Ureter (tissue), 1 donor: ENCODE data around the gene KLHDC4. TPM values are rescaled to one million over a fixed set of nuclear protein-coding genes. Genes with fewer than 3 reads are reported as not detected.
"Not testable (repeated sequence)": the region's sequence is repeated elsewhere in the genome, so short reads cannot be mapped to it uniquely, and the experiment has no call there.

Experiments used
- DNase-seq: peaks from one replicate; pipeline ENCODE4 v3.0.0-alpha.2; 2020; ENCODE audit warnings: low spot score
- total RNA-seq: library from RNA; stranded (reverse); gene quantifications from one replicate; pipeline ENCODE4 v1.2.4, GENCODE V29; 2023
- donor health status: DM: yes; HTN: yes; CAD: no.

Gene KLHDC4
- 63.2 TPM for total RNA-seq

DNA sequence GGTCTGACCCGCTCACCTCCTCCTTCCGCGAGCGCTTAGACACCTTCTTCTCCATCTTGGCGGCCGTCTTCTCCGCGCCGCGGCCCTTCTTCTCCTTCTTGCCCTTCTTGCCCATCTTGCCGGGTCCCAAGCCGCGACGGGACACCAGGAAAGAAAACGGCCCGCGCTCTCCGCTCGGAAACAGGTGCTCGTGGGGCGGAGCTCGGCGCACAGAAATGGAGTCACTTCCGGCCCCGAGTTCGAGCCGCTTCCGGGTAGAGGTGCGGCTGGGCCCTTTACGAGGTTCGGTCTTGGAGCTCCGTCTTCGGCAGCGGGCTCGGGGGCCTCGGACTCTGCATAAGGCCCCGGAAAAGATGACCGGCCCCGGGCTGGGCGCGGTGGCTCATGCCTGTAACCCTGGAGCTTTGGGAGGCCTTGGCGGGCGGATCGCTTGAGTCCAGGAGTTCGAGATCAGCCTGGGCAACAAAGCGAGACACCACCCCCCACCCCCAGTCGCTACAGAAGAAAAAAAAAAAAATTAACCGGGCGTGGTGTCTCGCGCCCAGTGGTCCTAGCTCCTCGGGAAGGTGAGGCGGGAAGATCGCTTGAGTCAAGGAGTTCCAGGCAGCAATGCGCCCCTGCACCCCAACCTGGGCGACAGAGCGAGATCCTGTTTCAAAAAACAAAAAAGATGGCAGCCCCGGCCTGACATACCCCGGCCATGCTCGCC, at the start of gene KLHDC4:
Gene KLHDC4, minus strand, starts transcription at position 211 of the 709 bp plus-strand sequence. Its CDS starts 96 bp downstream, at position 115.
- DNase-seq: peak; percentile 91

DNA sequence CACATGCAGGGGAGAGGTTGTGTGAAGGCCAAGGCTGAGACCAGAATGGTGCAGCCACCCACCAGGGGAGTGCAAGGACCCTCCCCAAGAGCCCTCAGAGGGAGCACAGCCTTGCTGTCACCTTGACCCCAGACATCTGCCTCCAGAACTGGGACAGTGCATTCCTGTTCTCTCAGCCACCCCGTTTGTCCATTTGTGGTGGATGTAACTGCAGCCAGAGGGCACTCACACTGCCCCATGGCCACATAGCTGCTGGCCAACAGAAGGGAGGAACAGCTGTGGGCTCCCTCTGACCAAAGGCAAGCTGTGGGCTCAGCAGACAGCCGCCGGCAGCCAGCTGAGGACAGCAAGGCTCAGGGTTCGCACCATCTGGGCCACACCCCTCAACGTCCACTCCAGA, 49.8 kb upstream of the KLHDC4 start:
- no peak for DNase-seq

DNA sequence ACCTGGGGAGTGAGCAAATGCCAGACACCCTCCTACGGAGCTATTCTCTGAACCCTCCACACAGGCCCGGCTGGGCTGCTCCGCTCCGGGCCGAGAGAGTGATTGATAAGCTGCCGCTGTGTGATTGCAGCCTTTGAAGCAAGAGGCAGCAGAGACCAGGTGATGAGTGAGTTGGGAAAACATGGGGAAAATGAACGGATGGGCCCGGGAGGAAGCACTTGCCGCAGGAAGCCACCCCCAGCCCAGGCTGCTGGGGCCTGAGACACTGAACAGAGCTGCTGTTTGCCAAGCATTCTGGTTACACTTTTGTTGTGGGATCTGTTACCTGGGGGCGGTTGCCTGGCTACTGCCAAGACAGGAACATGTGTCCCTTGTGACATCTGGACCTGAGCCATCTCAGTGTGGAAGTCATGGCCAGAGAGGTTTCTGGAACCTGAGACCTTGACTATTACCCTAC, 46.4 kb upstream of the KLHDC4 start:
- no peak for DNase-seq

DNA sequence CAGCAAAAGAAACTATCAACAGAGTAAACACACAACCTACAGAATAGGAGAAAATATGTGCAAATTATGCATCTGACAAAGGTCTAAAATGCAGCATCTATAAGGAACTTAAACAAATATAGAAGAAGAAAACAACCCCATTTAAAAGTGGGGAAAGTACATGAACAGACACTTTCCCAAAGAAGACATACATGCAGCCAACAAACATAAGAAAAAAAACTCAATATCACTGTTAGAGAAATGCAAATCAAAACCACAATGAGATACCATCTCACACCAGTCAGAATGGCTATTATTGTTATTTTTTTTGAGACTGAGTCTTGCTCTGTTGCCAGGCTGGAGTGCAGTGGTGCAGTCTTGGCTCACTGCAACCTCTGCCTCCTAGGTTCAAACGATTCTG, 45.7 kb upstream of the KLHDC4 start:
- not testable (repeated sequence) for DNase-seq

DNA sequence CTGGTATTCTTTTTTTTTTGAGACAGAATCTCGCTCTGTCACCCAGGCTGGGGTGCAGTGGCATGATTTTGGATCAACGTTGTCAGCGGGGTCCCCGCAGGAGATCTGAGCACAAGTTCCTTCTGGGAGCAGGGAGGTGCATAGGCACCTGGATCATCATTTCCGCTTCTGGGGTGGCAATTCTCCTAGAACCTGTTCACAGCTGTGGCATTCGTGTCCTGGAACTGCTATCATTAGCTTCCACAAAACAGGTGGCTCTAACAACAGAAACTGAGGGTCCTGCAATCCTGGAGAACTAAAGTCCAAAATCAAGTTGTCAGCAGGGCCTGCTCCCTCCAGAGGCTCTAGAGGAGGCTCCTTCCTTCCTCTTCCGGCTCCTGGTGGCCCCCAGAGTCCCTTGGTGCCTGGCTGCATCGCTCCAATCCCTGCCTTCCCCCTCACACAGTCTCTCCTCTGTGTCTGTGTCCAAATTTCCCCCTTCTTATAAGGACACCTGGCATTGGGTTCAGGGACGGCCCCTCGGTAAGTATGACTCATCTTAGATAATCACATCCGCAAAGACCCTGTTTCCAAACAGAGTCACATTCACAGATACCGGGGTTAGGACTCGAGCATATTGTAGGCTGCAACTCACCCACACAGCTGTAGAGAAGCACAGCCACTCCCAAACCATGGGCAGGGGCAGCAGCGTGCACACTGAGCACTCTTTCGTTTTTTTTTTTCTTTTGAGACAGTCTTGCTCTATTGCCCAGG, 43.5 kb upstream of the KLHDC4 start:
- DNase-seq: no peak

DNA sequence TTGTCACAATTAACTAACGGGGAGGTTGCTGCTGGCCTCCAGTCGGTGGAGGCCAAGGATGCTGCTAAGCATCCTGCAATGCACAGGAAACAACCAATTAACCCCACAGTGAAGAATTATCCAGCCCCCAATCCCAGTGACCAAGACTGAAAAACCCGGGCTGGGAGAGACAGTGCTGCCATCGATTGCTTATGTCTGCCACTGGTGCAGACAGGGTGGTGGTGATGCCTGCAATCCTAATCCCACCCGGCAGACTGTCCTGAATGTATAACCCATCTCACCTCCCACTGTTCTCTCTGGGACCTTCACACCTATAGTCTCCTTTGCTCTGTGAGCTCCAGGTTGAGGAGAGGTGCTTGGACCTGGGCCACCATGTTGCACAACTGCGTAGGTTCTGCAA, 42.3 kb upstream of the KLHDC4 start:
- DNase-seq: no peak

DNA sequence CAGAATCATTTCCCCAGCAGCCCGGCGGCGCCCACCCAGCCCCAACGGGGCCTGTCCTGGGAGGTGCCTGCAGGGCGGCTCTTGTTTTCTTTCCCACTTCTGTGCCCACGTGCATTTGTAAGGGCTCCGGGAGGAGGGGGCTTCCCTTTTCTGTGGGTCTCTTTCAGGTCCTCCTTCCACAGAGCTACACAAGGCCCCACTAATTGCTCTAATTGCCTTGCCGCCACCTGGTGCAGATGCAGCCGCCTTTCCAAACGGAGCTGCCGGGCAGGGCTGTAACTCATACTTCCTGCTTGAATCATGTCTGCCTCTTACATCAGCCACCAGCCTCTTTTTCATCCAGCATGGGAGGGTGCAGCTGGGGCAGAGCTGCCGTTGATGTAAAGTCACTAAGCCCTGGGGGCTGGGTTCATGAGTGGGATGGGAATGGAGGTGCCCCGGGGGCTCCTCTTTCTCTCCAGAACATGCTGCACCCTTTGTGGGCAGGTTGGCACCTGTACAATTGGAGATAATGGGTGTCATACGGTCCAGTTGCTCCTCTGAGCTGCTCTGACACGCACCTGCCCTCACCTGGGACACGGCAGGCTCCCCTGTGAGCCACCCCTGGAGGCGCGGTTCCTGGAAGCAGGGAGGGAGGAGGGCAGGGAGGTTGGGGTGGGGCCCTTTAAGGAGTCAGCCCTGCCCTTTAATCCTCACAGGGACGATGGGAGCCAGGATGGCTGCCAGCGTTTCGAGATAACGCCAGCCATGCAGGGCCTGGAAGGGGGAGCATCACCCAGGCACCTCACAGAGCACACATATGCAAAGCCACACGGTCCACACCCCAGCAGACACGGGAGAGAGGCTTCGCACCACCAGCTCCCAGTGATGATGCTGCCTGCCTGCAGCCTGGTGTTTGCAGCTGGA, 41.1 kb upstream of the KLHDC4 start:
- peak; percentile 71 for DNase-seq

DNA sequence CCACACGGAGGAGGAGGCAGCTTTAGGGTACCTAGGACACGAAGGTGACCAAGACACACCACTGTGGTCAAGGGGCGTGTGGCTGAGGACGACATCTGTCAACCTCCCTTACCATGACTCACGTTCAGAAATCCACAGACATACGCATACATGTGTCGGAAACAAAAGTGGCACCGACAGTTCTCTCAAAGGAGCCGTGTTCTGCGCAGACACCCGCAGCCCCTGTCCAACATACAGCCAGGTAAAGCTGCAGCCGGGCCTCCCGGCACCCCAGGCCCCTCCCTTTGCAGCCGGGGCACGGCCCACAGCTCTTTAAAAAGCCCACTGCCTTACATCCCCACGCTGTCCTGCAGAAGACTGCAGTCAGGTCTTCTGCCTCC, 40.5 kb upstream of the KLHDC4 start:
- DNase-seq: no peak

DNA sequence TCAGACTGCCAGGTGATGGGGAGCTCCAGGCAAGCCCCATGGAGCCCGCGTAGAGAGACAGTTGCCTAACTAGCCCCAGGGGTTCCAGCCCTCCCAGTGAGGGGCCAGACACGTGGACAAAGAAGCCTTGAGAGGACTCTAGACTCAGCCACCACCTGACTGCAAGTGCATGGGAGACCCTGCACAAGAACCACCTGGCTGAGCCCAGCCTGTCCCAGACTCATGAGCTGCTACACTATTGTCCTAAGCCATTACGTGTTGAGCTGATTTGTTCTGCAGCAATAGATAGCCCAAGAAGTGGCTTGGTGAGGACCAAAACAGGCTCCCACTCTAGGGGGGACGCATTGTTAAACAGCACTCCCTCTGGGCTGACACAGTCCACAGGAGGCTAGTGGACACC, 37.6 kb upstream of the KLHDC4 start:
- no peak for DNase-seq

DNA sequence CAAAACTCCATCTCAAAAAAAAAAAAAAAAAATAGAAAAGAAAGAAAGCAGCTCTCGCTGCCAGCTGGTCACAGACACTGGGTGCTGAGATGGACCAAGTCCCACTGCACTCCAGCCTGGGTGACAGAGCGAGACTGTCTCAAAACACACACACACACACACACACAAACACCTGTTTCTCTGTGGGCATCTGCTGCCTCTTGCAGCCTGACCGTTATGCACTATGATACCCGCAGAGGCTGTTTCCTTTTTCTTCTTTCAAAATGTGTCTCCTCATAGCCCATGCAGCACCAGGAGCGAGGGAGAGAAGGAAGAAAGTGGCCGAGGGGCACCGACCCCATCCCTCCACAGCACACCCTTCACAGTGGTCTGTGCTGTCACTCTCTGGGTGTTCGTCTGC, 36.9 kb upstream of the KLHDC4 start:
- DNase-seq: no peak

DNA sequence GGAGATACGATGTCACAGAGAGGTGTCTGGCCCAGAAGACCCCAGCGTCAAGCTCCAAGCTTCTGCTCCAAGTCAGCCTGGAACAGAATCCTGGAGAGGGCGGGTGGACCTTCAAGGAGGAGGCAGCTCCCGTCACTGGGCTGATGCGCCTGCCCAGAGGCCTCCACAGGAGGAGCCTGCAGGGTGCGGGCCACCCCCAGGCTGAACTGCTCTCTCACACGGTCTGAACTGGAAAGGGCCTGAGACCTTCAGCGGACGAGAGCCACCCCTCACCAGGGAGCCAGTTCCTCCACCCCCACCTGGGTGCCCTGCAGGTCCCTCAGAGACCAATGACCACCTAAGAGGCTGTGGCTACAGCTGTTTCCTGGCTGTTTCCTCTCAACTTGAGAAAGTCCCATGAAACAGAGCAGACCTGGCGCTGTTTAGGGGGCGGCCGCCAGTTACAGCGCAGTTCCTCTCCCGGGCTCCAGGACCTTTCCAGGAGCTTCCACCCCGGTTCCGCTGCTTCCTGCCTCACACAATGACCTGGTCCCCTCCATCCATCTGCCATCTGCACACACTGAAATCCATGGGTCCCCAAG, 36.0 kb upstream of the KLHDC4 start:
- no peak for DNase-seq

DNA sequence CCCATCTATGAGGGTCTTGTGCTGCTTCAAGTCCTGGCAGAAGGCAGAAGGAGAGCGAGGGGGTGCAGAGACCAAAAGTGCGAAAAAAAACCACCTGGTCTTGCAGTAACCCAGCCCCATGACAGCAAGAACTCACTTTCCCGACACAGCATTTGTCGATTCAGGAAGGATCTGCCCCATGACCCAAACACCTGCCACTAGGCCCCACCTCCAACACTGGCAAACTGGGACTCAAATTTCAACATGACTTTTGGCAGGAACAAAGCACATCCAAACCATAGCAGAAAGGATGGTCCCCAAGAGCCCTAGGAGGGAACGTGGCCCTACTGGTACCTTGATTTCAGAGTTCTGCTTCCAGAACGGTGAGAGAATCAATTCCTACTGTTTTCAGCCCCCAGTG, 34.7 kb upstream of the KLHDC4 start:
- no peak for DNase-seq

DNA sequence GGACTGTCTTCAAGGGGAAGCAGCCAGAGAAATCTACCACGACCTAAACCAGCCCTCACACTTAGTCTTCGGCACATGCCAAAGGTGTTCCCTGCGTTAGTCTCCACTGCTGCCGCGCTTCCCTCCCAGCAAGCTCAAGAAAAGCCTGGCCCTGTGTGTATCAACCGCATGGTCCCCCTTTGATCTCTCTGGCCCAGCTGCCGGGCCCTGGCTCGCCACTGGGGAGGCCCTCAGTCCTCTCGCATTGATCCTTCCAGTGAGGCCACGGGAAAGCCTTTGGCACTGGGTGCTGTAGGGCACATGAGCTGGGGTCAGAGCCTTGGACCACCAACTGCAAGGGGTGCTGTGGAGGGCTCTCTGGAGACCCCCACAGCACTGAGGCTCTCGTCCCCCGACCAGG, 29.6 kb upstream of the KLHDC4 start:
- no peak for DNase-seq

DNA sequence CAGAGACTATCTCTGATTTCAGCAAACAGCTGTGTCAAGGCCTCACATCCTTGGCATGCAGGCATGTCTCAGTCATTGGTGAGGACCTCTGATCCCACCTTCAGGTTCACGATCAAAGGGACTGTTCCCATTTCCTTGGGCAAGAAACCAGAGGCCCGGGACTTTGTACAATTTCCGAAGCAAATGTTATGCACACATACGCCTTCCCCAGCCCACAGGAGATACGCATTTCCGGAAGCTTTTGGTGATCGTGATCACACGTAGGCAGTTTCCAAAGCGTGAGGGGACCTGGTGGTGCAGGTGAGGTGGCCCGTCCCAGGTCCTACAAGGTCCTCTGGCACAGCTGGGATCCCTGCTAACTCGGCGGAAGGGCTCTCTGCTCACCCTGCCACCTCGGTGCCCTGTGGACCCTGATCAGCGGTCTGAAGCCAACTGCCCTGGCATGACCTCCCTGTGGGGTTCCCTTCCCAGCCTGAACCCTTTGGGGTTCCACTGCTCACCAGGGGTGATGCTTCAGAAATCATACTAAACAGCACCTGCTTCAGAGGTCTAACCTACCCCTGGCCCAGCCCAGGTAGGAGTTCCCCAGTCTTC, 28.8 kb upstream of the KLHDC4 start:
- DNase-seq: no peak

DNA sequence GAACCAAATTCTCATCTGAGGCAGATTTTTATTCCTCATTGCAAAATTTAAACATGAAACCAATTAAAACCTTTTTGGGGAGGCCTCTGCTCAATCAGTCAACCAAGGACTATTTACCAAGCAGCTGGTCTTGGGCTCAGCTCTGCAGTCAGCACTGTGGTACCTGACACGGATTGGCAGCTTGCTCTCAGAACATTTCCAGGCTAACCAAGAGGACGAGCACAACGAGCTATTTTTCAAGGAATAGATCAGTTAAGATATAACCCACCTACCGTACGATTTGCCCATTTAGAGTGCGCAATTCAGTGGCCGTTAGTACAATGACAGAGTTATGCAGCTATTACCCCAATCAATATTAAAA, 26.4 kb upstream of the KLHDC4 start:
- DNase-seq: no peak

DNA sequence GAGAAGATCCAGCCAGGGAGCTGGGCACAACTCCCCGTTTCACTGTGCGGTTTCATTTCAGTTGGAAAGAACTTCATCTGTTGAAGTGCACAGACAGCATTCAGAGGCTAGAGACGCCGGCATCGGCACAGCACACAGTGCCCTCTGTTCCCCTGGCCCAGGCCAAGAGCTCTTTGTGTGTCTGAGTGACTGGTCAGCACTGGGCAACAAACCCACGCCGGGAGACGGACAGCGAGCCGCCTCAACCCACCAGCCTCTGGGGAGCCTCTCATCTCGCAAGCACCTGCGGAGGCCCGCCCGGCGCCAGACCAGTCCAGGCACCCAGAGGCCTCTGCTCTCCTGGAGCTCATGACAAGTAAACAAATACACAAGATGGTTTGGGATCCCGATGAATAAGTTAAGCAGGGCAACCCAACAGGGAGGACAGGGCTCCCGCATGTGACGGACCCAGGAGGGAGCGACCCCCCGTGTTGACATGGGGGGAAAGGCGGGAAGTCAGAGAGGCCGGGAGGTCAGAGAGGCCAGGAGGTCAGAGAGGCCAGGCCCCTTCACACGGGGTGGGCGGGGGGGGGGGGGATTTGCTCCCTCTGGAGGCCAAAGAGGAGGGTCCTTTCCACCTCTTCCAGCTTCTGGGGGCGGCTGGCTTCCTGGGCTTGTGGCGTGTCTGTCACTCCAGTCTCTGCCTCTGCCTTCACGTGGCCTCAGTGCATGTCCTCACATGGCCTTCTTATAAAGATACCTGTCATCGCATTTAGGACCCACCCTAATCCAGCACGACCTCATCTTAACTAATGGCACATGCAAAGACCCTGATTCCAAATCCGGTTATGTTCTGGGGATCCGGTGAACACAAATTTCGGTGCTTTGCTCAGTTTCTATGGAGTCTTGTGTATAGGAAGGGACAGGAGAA, 25.8 kb upstream of the KLHDC4 start:
- no peak for DNase-seq

DNA sequence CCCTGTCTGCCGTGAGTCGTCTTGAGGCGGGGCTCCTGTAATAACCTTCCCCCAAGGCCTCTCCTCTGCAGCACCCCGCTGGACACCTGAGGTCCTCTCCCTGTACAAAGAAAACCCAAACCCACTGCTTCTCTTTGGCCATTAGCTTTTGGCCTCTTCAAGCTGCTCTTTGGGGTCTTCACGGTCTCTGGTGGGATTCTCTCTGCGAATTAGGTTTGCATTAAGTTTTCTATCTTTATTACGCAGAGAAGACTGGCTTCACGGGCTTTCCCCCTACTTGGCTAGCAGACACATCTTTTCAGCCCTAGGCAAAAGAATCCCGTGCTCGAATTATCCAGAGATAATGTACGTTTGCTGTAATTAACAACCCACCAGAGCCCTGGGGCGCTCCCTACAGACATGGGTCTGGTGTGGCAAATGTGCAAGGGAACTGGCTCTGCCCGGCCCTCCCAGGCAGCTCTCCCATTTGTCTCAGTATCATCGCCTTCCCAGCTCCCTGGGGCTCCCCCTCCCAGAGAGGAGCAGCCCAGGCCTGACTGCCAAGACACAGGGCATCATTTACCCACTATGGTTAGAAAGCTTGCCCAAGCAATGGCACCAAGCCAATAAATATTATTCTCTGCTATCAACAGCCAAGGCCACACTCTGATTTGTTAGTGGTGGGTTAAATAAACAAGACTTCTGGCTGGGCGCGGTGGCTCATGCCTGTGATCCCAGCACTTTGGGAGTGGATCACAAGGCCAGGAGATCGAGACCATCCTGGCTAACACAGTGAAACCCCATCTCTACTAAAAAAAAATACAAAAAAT, 24.7 kb upstream of the KLHDC4 start:
- DNase-seq: peak; percentile 65

DNA sequence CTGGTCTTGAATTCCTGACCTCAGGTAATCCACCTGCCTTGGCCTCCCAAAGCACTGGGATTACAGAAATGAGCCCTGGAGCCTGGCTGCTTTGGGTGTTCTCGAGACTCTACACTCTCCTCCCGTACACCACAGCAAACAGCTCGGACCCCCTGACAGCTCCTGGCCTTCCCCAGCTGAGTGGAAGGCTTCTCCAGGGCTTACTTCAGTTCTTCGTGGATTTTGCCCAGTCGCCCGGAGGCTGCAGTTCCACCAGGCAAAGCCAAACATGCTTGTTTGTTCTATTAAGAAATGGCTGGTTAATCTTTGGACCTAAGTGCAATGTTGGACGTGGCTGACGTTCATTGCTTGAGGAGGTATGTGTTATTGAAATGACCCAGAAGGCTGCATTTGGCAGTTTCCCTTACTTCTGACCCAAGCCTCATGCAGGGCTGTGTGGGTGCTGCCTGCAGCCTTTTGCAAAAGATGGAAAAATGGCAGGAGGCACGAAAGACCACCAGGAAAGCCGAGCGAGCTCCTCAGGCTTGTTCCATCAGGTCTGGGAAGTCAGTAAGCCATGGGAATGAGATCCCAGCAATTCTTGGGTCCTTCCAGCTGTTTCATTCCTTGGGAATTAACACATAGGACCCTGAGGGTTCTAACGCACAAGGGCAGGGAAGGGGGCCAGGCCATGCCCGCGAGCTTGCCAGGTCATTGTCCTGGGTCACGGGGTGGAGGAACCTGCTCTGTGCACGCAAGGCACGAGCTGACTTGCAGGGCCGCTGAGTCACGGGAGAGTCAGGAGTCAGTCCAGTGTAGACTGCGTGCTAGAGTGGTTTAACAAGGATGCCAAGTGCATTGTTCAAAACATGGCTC, 23.9 kb upstream of the KLHDC4 start:
- DNase-seq: no peak
